Measurements from ENCODE around the gene CDCP1.

GRCh38 chr3:45103753-45104714 lies 42.1 kb downstream of the CDCP1 start:
- TF ChIP-seq CTCF (conservative IDR thresholded peaks at IDR 0.05; ENCODE audit: low read depth, low read length) (no peak), EZH2 (IDR thresholded peaks at IDR 0.05; ENCODE audit: borderline replicate concordance, low read depth, low read length, poor library complexity, severe bottlenecking) (no peak)
